Measurements from ENCODE around the gene VAV3. TPM values are rescaled to one million over a fixed set of nuclear protein-coding genes. Genes with fewer than 3 reads are reported as not detected.

The VAV3 gene
- total and polyA plus RNA-seq, 9 of the 15 experiments (the other 6 are each of a cell fraction or from before 2014, with no cell fraction given): not detected

DNA sequence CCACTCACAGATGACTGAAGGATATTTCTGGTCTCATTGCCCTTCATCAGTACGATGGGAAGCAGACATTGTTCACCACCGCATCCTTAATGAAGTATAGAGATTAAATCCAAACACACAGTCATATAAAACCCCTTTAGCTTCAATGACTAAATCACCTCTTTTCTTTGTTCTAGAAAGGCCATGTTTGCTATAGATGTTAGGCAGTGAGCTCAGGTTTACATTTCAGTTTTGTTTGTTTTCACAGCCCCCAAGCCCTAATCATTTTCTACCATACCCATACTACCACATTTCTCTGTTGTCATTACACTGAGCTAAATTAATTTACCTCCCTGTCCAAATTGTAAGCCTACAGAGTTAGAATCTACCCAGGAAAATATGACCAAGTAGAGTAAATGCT is 439.0 kb downstream of the VAV3 start (continued):
- TF ChIP-seq MYNN (IDR thresholded peaks at IDR 0.05) (no peak), MYNN (CRISPR knock-in tag; IDR thresholded peaks at IDR 0.05) (no peak), CHD2 (IDR thresholded peaks at IDR 0.05; ENCODE audit: low read depth, low read length) (no peak), EZH2 (IDR thresholded peaks at IDR 0.05; ENCODE audit: borderline replicate concordance, low read depth, low read length) (no peak), CC2D1A (IDR thresholded peaks at IDR 0.05) (no peak)

DNA sequence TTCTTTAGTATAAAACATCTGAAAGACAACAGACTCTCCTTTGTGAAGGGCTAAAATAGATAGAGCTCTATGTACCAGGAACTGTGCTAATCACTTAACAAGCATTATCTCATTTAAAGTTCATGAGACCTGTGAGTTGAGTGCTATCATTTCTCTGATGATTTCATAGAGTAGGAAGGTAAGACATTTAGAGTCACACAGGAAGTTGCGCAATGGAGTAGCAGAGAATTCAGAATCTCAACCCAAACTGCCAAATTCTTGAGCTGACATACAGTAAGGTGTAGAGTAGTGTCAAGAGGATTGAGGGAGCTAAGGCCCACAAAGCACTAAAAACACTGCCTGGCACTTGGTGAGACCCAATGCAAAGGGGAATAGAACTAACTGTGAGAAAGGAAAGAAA is 439.8 kb downstream of the VAV3 start:
- Histone ChIP-seq H3K79me2 (ENCODE audit: control insufficient read depth, insufficient read depth, low read length) (no peaks in the 10 kb centered on the region), H3K9me3 (replicated peaks; ENCODE audit: control insufficient read depth, insufficient read depth, low read depth, low read length) (no peaks in the 10 kb centered on the region), H3K9ac (ENCODE audit: insufficient read depth in 1 of 2, low read depth in 2 of 2, low read length in 2 of 2) (no peak overlapping the region), H3K4me3 (no peak overlapping the region), H3K27ac (ENCODE audit: extremely low read depth, low read depth, low read length) (no peak overlapping the region), H4K20me1 (replicated peaks; ENCODE audit: control insufficient read depth, insufficient read depth, low read length) (no peaks in the 10 kb centered on the region), H2AFZ (ENCODE audit: low read depth, low read length) (no peak overlapping the region), H3K4me1 (replicated peaks in 1 of 2; ENCODE audit: control insufficient read depth in 2 of 2, insufficient read depth in 2 of 2, low read length in 2 of 2) (no peaks in the 10 kb centered on the region), H3K9me1 (ENCODE audit: control insufficient read depth, insufficient read depth, low read length) (no peaks in the 10 kb centered on the region), H3K36me3 (ENCODE audit: control insufficient read depth, insufficient read depth, low read length) (no peaks in the 10 kb centered on the region), H3K4me2 (ENCODE audit: insufficient read depth, low read length) (no peak overlapping the region), H3K27me3 (ENCODE audit: control insufficient read depth in 2 of 2, insufficient read depth in 2 of 2, low read length in 2 of 2) (no peaks in the 10 kb centered on the region; a peak in 1 of 5 replicates)
- 0% methylated on average over 1 of the region's 1 CpG for WGBS (ENCODE audit: insufficient coverage, low coverage, missing lambda C conversion rate)
- DNase-seq (ENCODE audit: extremely low read depth in 1 of 4, low spot score in 3 of 4) (no peak), FAIRE-seq (no peak), ATAC-seq (no peak)
- CTCF ChIA-PET (ENCODE audit: low intra/inter-chr PET ratio): no interaction called here
- intact Hi-C loops (cut with micrococcal nuclease): loop anchor here (10.0 kb wide), 1 partner anchor 60 kb away; no protein-coding TSS in a partner anchor
- TF ChIP-seq CEBPG (CRISPR knock-in tag; IDR thresholded peaks at IDR 0.05) (no peak), CEBPG (tag; conservative IDR thresholded peaks at IDR 0.05 in 1 of 2, IDR thresholded peaks at IDR 0.05 in 1 of 2) (peak; percentile 25 to 85; a peak in 3 of 4 replicates), CEBPB (tag; IDR thresholded peaks at IDR 0.05) (peak; percentile 80), ARHGAP35 (IDR thresholded peaks at IDR 0.05; ENCODE audit: partially characterized antibody) (no peak)
- POLR2A ChIA-PET: no interaction called here
- in situ Hi-C loops (cut with MboI): no loop called here
- BruUV-seq (replicated peaks): no TSS peak
